ENCODE results near the gene TGFBR3L. TPM values are rescaled to one million over a fixed set of nuclear protein-coding genes. Genes with fewer than 3 reads are reported as not detected.

The TGFBR3L gene
- not detected in 2 replicates for total RNA-seq (2014; rRNA removed; shearing (Covaris generic); ENCODE audit: low replicate concordance)

DNA sequence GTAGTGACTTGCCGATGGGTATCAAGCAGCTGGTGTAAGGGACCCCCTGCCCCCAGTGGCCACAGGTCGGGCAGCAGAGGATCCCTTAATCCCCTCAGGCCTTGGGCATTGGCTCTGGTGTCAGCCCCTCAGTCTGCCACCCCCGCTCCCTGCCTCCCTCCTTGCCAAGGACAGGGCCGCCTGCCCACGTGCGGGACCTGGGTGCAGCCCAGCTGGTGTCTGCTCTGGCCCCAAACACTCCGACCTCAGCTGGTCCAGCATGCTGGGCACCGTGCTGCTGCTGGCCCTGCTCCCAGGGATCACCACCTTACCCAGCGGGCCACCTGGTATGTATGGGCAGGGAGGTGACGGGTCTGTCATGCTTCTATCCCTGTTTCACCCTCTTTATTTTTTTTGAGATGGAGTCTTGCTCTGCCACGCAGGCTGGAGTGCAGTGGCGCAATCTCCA, at the start of gene TGFBR3L:
Gene TGFBR3L (plus strand): TSS at position 233 of the 448 bp plus-strand sequence.
- no peak for DNase-seq (ENCODE audit: low read depth)
- in situ Hi-C loops (cut with HindIII; ENCODE audit: low pct_unique_long_range_greater_than_20kb, low sequenced_read_pairs) = no loop called here

DNA sequence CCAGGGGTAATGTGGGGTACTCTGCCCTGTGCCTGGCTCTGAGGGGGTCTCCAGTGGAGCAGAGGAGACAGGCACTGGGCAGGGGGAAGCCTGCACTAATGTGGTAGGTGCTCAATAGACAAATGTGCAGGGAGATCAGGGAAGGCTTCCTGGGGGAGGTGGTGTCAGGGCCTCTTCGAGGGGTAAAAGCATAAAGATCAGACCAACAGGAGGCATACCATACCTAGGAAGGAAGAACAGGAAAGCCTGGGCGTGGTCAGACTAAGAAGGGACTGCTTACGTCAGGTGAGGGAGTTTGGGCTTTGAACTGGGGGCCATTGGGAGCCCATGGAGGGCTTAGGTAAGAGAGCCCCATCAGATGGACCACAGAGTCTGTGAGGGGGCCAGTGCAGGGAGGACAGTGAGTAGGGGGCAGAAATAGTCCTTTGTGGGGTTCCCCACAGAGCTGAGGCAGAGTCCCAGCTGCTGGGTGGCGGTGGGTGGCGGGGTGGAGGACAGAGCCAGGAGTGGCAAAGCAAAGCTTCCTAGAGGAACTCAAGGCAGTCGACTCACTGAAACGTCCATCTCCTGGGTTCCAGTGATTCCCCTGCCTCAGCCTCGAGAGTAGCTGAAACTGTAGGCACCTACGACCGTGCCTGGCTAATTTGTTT, 49.2 kb upstream of the TGFBR3L start:
- in situ Hi-C loops (cut with HindIII; ENCODE audit: low pct_unique_long_range_greater_than_20kb, low sequenced_read_pairs) = no loop called here
- DNase-seq (ENCODE audit: low read depth) = no peak

DNA sequence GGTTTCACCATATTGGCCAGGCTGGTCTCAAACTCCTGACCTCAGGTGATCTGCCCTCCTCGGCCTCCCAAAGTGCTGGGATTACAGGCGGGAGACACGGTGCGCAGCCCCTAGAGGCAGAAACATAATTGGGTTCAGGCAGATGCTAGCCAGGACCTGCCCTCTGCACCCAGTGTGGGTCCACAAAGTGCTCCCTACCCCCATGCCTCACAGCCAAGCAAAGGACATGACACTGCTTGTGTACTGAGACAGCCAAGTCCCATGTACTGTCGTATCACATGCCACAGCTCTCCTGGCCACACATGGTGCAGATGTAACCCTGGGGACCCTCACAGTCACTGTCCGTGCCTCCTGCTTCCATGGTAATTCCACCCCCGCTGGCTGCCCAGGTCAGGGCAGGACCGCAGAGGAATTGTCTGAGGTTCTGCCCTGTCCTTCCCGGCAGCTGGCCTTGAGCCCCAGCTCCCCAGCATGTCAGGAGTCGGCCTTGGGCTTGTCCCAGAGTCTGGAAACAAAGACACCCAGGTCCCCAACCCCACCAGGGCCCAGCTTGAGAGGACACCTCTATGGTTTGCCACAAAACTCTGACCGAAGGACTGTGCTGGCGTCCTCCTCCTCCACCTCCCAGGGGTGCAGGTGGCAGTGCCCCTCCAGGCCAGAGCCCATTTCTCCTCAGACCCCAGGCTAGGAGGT, 48.1 kb upstream of the TGFBR3L start:
- in situ Hi-C loops (cut with HindIII; ENCODE audit: low pct_unique_long_range_greater_than_20kb, low sequenced_read_pairs) = no loop called here
- DNase-seq (ENCODE audit: low read depth) = no peak

DNA sequence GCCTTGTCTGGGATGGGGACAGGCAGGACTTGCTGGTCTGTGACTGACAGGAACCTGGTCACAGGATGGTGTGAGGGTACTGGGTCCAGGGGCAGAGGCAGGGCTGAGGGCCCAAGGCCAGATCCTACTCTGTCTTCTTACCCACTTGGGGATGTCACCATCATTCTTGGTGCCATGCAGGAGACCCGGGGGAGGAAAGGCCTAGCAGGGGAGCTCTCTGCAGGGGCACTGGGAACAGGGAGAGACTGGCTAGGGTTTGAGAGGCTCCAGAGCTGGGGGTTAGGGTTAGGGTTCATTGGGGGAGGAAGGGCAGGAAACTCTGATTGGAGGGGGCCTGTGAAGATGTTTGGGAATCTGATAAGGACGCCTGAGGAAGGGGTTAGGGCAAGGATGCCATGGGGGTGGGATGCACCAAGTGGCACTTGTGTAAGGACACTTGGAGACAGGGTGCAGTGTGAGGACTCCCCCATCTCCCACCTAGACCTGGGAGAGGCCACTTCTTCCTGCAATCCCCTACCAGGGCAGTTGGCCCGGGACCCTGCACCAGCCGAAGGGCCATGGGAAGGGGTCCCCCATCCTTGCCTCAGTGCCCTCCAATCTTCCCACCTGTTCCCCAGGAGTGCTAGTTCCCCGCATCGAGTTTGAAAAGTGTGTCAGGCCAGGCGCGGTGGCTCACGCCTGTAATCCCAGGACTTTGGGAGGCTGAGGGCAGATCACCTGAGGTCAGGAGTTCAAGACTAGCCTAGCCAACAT, 47.4 kb upstream of the TGFBR3L start:
- in situ Hi-C loops (cut with HindIII; ENCODE audit: low pct_unique_long_range_greater_than_20kb, low sequenced_read_pairs) = no loop called here

DNA sequence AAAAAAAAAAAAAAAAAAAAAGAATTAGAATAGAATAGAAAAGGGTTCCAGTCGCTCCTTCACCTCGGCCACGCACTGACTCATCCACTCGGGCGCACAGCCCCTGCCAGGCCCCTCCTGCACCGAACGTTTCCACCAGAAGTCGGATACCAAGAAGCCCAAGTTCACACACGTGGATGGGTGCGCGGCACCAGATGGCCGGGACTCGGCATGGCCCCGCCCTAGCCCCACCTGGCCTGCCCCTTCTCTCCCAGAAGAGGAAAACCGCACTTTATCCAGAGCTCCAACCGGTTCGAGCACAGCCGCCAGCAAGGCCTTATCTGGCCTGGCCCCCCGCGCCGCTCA, 46.3 kb upstream of the TGFBR3L start:
- in situ Hi-C loops (cut with HindIII; ENCODE audit: low pct_unique_long_range_greater_than_20kb, low sequenced_read_pairs) = no loop called here
- no peak for DNase-seq (ENCODE audit: low read depth)

More for the DNA sequence above, 47.4 kb upstream of the TGFBR3L start:
- no peak for DNase-seq (ENCODE audit: low read depth)

DNA sequence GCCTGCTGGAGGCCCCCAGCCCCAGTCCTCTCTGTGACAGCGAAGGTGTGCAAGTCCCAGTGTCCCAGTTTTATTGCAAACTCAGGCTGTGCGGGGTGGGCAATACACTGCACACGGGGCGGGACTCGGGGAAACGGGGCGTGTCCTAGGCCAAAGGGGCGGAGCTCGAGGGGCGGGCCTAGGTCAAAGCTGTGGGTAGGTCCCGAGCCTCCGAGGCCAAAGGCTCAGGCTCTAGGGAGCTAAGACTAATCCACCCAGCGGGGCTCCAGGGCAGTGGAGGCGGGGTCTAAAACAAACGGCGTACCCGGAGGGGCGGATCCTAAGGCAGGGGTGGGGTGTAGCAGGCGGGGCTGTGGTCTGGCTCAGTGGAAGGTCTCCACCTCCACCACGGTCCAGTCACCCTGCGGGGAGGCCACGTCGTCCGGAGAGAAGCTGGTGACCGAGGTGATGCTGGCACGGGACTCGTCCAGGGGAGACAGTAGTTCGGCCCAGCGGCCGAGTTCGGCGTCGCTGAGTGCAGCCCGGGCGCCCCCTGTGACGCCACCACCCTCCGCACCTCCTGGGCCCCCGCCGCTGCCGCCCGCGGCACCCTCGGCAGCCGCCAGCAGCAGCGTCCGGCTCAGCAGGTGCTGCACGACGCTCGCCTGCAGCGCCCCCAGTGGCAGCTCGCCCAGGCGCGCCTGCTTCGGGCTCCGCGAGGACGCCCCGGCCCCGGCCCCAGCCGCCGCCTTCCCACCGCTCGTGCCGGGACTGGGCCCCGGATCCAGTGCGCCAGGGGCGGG, 45.8 kb upstream of the TGFBR3L start:
- in situ Hi-C loops (cut with HindIII; ENCODE audit: low pct_unique_long_range_greater_than_20kb, low sequenced_read_pairs) = no loop called here
- peak; percentile 87 for DNase-seq (ENCODE audit: low read depth)

DNA sequence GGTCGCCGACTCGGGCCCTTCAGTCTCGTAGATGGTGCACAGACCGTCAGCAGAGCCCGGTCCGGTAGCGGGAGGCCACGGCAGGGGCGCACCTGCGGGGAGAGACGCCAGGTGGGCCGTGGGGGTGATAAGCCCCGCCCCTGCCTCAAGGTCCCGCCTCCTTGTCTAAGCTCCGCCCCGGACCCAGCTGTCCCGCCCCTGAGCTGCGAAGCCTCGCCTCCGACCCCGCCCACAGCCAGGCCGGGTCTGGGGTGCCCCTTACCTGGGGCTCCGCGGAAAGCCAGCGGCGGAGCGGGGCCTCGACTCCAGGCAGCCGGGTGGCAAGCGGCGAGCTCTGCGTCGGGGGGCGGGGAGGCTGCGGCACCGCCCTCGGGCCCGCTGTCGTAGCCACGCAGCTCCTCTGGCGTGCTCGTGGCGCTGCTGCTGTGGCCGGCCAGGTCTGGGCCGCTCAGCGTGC, 45.1 kb upstream of the TGFBR3L start:
- DNase-seq (ENCODE audit: low read depth) = peak; percentile 77
- in situ Hi-C loops (cut with HindIII; ENCODE audit: low pct_unique_long_range_greater_than_20kb, low sequenced_read_pairs) = no loop called here

DNA sequence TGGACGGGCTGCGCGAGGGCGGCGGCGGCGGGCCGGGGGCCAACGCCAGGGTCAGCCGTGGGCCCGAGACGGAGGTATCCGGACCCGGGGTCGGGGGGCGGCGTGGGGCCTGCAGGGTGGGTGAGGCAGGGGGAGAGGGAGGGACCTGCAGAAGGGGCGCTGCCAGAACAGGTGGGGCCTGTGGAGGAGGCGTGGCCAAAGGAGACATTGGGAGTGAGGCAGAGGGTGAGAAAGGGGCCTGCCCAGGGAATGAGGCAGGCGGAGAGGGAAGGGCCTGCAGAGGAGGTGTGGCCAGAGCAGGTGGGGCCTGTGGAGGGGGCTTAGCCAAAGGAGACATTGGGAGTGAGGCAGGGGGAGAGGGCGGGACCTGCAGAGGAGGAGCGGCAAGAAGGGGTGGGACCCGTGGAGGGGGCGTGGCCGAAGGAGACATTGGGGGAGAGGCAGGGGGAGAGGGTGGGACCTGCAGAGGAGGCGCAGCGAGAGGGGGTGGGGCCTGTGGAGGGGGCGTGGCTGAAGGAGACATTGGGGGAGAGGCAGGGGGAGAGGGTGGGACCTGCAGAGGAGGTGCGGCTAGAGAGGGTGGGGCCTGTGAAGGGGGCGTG, 44.6 kb upstream of the TGFBR3L start:
- DNase-seq (ENCODE audit: low read depth) = peak; percentile 95
- in situ Hi-C loops (cut with HindIII; ENCODE audit: low pct_unique_long_range_greater_than_20kb, low sequenced_read_pairs) = no loop called here

DNA sequence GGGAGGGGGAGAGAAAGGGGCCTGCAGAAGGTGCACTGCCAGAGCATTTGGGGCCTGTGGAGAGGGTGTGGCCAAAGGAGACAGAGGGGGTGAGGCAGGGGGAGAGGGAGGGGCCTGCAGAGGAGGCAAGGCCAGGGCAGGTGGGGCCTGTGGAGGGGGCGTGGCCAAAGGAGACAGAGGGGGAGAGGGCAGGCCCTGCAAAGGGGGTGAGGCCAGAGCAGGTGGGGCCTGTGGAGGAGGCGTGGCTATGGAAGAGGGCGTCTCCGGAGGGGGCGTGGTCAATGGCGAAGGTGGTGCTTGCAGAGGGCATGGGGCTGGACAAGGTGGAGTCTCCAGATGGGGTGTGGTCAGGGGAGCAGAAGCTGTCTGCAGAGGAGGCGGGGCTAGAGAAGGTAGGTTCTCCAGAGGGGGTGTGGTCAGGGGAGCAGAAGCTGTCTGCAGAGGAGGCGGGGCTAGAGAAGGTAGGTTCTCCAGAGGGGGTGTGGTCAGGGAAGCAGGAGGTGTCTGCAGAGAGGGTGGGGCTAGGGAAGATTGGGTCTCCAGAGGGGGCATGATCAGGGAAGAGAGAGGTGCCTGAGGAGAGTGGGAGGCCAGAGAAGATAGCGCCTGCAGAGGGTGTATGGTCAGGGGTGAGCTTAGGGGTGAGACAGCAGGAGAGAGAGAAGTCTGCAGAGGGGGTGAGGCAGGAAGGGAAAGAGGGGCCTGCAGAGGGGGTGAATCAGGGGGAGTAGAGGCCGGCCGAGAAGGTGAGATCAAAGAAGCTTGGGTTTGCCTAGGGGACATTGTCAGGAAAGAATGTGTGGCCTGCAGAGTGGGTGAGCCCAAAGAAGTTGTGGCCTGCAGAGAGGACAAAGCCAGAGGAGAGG, 43.8 kb upstream of the TGFBR3L start:
- in situ Hi-C loops (cut with HindIII; ENCODE audit: low pct_unique_long_range_greater_than_20kb, low sequenced_read_pairs) = no loop called here
- peak; percentile 98 for DNase-seq (ENCODE audit: low read depth)

DNA sequence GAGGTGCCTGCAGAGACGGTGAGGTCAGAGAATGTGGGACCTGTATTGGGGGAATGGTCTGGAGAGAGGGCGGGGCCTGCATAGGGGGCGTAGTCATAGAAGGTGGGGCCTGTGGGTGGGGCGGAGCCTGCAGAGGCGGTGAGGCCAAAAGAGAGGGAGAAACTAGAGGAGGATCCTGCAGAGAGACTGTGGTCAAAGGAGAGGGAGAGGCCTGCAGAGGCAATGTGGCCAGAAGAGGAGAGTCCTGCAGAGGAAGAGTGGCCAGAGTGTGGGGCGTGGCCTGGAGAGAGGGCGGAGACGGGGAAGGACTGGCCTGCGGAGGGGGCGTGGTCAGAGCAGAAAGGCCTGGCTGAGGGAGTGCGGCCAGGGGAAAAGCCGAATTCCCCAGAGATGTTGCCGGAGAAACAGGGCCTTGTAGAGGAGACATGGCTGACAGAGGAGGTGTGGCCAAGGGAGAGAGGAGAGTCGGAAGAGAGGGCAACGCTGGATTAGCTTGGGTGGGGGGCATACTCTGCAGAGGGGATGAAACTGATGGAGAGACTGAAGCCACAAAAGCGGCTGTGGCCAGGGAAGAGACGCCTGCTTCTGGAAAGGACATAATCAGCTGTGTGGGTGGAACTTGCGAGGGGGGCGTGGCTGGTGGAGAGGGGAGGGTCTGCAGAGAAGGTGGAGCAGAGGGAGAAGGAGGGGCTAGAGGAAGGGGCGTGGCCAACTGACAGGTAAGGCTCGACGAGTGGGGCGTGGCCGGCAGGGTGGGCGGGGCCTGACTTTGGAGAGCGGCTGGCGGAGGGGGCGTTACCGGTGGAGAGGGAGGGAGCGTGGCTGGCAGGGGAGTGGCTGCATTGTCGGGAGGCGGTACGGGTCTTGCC, 43.0 kb upstream of the TGFBR3L start:
- in situ Hi-C loops (cut with HindIII; ENCODE audit: low pct_unique_long_range_greater_than_20kb, low sequenced_read_pairs) = no loop called here
- peak; percentile 92 for DNase-seq (ENCODE audit: low read depth)

DNA sequence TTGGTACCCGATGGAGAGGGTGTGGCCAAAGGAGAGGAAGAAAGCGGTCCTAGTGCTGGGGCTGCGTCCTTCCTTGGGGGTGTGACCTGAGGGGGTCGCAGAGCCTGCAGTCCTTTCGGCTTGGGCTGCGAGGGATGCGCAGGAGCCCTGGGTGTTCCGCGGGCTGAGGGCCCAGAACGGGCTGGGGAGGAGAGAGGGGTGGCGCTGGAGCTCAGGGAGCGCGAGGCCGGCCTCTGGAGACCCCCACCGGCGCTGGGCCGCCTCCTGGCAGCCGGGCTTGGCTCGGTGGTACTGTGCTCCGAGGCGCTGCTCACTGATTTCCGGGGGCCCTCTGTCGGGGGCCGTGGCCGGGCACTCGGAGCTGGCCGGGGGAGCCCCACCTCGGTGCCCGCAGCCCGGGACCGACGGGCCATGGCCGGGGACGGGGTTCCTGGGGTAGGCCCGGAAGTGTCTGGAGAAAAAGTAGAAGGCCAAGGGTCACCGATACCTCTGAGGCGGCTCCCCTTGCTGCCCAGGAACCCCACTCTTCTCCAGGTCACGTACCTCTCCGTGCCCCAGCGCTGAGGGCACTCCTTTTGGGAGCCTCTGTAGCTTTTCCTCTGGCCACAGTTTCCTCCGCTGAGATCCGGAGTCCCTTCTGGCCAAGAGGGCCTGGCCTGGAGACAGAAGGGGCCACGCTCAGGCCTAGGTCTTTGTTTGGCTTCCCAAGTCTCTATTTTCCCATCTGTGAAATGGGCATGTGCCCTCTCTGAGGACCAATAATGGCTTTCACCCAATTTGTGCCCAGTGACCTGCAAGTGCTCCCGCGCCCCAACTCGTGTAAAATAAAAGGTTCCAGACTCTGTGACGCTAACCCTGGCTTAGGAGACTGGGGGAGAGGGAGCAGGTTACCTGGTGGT, 42.1 kb upstream of the TGFBR3L start:
- in situ Hi-C loops (cut with HindIII; ENCODE audit: low pct_unique_long_range_greater_than_20kb, low sequenced_read_pairs) = no loop called here
- no peak for DNase-seq (ENCODE audit: low read depth)

DNA sequence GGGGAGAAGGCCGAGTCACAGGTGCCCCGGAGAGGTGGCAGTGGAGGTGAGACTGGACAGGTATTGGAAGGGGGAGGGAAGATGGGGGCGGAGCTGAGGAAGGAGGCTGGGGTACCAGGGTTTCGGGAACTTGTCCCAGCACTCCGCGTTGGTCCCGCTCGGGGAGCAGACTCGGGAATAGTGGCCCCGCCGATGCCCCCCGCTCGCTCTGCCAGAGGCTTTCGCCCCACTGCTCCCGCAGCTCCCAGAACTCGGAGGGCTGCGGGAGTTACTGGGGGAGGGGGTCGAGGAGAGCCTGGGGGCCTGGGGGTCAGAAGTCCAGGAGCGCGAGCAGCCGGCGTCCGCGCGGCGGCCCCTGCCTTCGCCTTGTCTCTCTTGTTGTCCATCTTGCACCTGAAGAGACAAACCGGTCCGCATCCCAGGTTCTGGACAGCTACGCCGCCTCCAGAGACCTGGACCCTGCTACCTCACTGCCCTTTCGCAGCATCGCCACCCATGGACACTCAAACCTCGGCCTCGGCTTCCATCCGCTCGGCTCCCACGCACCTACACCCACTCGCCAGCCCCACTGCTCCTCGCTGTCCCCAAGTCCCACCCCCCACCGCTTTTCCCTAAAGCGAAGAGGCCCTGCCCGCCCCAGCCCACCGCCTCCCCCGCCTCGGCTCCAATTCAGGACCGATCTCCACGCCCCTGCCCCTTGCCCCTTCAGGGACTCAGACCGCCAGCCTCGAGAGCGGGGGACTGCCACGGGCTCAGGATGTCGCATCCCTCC, 41.1 kb upstream of the TGFBR3L start:
- in situ Hi-C loops (cut with HindIII; ENCODE audit: low pct_unique_long_range_greater_than_20kb, low sequenced_read_pairs) = no loop called here
- no peak for DNase-seq (ENCODE audit: low read depth)

DNA sequence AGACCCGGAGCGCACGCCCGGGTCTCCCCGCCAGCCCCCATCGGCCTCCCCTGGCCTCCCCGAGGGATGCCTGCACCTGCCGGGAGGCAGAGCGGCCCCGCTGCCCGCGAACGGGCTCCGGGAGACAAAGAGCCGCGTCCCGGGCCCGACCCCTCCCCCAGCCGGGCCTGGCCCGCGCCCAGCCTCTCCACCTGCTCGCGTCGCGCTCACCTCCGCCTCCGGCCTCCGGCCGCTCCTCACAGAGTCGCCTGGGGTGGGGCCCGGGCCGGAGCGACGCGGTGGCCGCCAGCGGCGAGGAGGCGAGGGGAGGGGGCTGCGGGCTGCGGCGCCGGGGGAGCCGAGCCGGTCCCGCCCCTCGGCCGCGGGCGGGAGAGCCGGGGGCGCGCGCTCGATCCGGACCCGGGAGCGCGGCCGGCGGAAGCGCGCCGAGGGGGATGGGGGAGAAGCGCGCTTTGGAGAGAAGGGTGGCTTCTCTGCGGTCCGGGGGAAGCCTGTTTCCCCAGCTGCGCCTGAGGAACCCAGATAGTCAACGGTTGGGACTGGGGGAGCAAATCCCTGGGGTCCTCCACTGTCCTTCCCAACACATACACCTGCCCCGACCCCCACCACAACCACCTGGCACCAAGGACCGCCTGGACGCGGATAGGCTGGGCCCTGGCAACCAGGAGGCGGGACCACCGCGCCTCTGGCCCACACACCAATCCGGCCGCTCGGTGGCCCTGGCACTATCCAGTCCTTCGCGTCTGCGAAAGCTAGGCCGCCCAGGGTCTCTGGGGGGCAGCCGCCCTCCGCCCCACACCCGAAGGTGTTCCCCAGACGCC, 40.3 kb upstream of the TGFBR3L start, which contains the start of gene PRR36:
Gene PRR36 (minus strand): TSS at position 315 of the 821 bp plus-strand sequence. CDS start 701 bp downstream, outside the sequence.
- no peak for DNase-seq (ENCODE audit: low read depth)
- in situ Hi-C loops (cut with HindIII; ENCODE audit: low pct_unique_long_range_greater_than_20kb, low sequenced_read_pairs) = no loop called here

DNA sequence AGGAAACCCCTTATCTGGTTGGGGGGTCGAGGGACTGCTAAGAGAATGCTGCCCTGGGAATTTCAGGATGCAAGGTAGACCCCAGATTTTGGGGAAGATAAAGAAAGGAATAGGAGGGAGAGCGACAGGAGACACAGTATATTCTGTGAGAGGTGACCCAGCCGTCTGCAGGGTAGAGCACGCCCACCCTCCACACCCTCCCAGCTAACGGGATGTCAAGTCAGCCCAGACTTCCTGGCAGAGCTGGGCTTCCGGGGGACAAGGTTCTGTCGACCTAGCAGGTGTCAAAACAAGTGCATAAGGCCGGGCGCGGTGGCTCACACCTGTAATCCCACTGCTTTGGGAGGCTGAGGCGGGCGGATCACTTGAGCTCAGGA, 39.7 kb upstream of the TGFBR3L start:
- no peak for DNase-seq (ENCODE audit: low read depth)
- in situ Hi-C loops (cut with HindIII; ENCODE audit: low pct_unique_long_range_greater_than_20kb, low sequenced_read_pairs) = no loop called here
